Measurements from ENCODE around the gene DMP1. TPM values are rescaled to one million over a fixed set of nuclear protein-coding genes. Genes with fewer than 3 reads are reported as not detected.

Gene DMP1
- not detected for total RNA-seq
- not detected for polyA plus RNA-seq
- long read RNA-seq, donor 1 = 0 reads
- long read RNA-seq, donor 2 = 0 reads
- long read RNA-seq, donor 3 = 0 reads
- long read RNA-seq, donor 4 = 0 reads
- long read RNA-seq, donor 5 = 0 reads

GRCh38 chr4:87649980-87650379 is at the start of gene DMP1:
TSS of gene DMP1 (plus strand) at chr4:87650280. CDS start at chr4:87656493, 6,213 bp downstream.
- TF ChIP-seq CTCF (IDR thresholded peaks at IDR 0.05; ENCODE audit: control extremely low read depth, extremely low read depth) = no peak
- DNase-seq = no peak

GRCh38 chr4:87601361-87601760 is 48.7 kb upstream of the DMP1 start:
- DNase-seq (no peak), ATAC-seq (ENCODE audit: insufficient read depth, low FRiP score) (no peak)
- Histone ChIP-seq H3K27me3 (ENCODE audit: control insufficient read depth in 3 of 3, insufficient read depth in 3 of 3, low read length in 2 of 3) (no peaks in the 10 kb centered on the region), H3K4me3 (no peak overlapping the region), H3K9ac (ENCODE audit: insufficient read depth in 1 of 2, low read length in 2 of 2) (no peak overlapping the region), H3K36me3 (ENCODE audit: control insufficient read depth in 4 of 4, insufficient read depth in 4 of 4, low read length in 4 of 4) (no peaks in the 10 kb centered on the region), H3K4me1 (ENCODE audit: control insufficient read depth in 5 of 5, insufficient read depth in 5 of 5, low read length in 5 of 5) (no peaks in the 10 kb centered on the region), H3K9me3 (ENCODE audit: control insufficient read depth in 4 of 4, insufficient read depth in 3 of 4, low read length in 3 of 4) (peaks cover 0 to 3% (median 0%) of the 10 kb centered on the region in 4 donors), H3K27ac (ENCODE audit: low read depth in 1 of 2, low read length in 1 of 2) (no peak overlapping the region)
- no peak for TF ChIP-seq CTCF (IDR thresholded peaks at IDR 0.05; ENCODE audit: control extremely low read depth, extremely low read depth)

More at GRCh38 chr4:87649980-87650379, at the start of gene DMP1:
- Histone ChIP-seq H3K9ac (ENCODE audit: insufficient read depth in 1 of 2, low read length in 2 of 2) (no peak within 1 kb of the TSS), H3K4me3 (no peak within 1 kb of the TSS), H3K4me1 (ENCODE audit: control insufficient read depth in 5 of 5, insufficient read depth in 5 of 5, low read length in 5 of 5) (no peaks in the 10 kb centered on the region), H3K27ac (ENCODE audit: low read depth in 1 of 2, low read length in 1 of 2) (no peak within 1 kb of the TSS), H3K36me3 (ENCODE audit: control insufficient read depth in 4 of 4, insufficient read depth in 4 of 4, low read length in 4 of 4) (no peaks in the 10 kb centered on the region), H3K27me3 (ENCODE audit: control insufficient read depth in 3 of 3, insufficient read depth in 3 of 3, low read length in 2 of 3) (no peaks in the 10 kb centered on the region), H3K9me3 (ENCODE audit: control insufficient read depth in 4 of 4, insufficient read depth in 3 of 4, low read length in 3 of 4) (no peaks in the 10 kb centered on the region)
- 84 to 88% methylated on average over 3 of the region's 3 CpGs for WGBS, 2 donors
- ATAC-seq (ENCODE audit: insufficient read depth, low FRiP score) = no peak

GRCh38 chr4:87608229-87608628 is 41.9 kb upstream of the DMP1 start, which contains the start of gene DSPP:
TSS of gene DSPP (plus strand) at chr4:87608529. CDS start at chr4:87610909, 2,380 bp downstream.
- TF ChIP-seq CTCF (IDR thresholded peaks at IDR 0.05; ENCODE audit: control extremely low read depth, extremely low read depth) = no peak
- Histone ChIP-seq H3K9ac (ENCODE audit: insufficient read depth in 1 of 2, low read length in 2 of 2) (no peak within 1 kb of the TSS), H3K9me3 (ENCODE audit: control insufficient read depth in 4 of 4, insufficient read depth in 3 of 4, low read length in 3 of 4) (no peaks in the 10 kb centered on the region), H3K4me1 (ENCODE audit: control insufficient read depth in 5 of 5, insufficient read depth in 5 of 5, low read length in 5 of 5) (no peaks in the 10 kb centered on the region), H3K4me3 (no peak within 1 kb of the TSS), H3K27ac (ENCODE audit: low read depth in 1 of 2, low read length in 1 of 2) (no peak within 1 kb of the TSS), H3K36me3 (ENCODE audit: control insufficient read depth in 4 of 4, insufficient read depth in 4 of 4, low read length in 4 of 4) (no peaks in the 10 kb centered on the region), H3K27me3 (ENCODE audit: control insufficient read depth in 3 of 3, insufficient read depth in 3 of 3, low read length in 2 of 3) (no peaks in the 10 kb centered on the region)
- WGBS, 2 donors = 87 to 91% methylated on average over 4 of the region's 4 CpGs
- ATAC-seq (ENCODE audit: insufficient read depth, low FRiP score) (no peak), DNase-seq (no peak)
